Ovary (tissue), 3 donors: ENCODE data around the gene FAM193A.
"Not testable (repeated sequence)": the region's sequence is repeated elsewhere in the genome, so short reads cannot be mapped to it uniquely, and the experiment has no call there.

Experiments used
- CTCF ChIP-seq, 3 donors: fragments of 450-650 bp in 2 of 3; fragments of 200-600 bp in 1 of 3; IDR thresholded peaks; one replicate each; pipeline versions ENCODE4 v1.5.1 to v1.8.0; 2016 to 2022; ENCODE audit warnings: antibody characterized with exemption in 3 of 3, mild to moderate bottlenecking in 1 of 3
- EP300 ChIP-seq: sonication (generic); formaldehyde crosslinking; IDR thresholded peaks from one replicate; pipeline ENCODE4 v1.6.1; 2017; ENCODE audit warnings: antibody characterized with exemption
- POLR2A ChIP-seq: fragments of 450-650 bp; IDR thresholded peaks from one replicate; pipeline ENCODE4 v1.6.1; 2017; ENCODE audit warnings: antibody characterized with exemption, mild to moderate bottlenecking, moderate library complexity
- donor health status: DM: no; HTN: no; CAD: no.

DNA sequence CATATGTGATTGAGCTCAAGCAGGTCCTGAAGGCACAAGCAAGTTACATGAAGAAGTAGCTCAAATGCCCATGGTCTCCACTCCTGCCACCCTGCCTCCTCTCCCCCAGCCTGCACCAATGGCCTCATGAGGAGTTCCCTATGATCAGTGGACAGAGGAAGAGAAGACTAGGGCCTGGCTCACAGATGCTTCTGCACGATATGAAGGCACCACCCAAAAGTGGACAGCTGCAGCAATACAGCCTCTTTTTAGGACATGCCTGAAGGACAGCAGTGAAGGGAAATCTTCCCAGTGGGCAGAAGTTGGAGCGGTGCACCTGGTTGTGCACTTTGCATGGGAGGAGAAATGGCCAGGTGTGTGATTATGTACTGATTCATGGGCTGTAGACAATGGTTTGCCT lies 201.8 kb downstream of the FAM193A start:
- TF ChIP-seq CTCF (IDR thresholded peaks at IDR 0.05); POLR2A; EP300: not testable (repeated sequence)
